ENCODE measurements around the gene TTC24.

Gene TTC24

DNA sequence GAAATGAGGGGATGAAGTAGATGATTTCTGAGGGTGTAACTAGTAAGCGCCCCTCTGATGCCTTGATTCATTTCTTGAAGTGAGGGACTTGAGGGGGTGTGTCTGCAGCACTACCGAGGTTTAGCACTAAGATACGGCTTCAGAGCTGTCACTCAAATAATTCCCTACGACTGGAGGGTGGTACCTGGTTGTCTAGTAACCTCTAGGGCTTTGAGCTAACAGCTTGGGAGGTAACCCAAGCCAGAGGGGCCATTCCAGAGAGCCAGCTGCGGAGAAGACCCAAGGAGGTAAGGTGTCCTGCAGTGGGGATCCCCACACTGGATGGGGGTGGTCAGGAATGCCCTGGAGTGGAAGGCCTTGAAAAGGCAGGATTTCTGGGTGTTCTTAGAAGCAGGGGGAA is at the start of gene TTC24:
Gene TTC24 (plus strand): TSS at position 252 of the 400 bp plus-strand sequence. CDS start 1,642 bp downstream, outside the sequence.
- no peak within 1 kb of the TSS for H3K4me3 ChIP-seq (replicated peaks; ENCODE audit: low read depth, low read length)
- TF ChIP-seq, protein P1, sequence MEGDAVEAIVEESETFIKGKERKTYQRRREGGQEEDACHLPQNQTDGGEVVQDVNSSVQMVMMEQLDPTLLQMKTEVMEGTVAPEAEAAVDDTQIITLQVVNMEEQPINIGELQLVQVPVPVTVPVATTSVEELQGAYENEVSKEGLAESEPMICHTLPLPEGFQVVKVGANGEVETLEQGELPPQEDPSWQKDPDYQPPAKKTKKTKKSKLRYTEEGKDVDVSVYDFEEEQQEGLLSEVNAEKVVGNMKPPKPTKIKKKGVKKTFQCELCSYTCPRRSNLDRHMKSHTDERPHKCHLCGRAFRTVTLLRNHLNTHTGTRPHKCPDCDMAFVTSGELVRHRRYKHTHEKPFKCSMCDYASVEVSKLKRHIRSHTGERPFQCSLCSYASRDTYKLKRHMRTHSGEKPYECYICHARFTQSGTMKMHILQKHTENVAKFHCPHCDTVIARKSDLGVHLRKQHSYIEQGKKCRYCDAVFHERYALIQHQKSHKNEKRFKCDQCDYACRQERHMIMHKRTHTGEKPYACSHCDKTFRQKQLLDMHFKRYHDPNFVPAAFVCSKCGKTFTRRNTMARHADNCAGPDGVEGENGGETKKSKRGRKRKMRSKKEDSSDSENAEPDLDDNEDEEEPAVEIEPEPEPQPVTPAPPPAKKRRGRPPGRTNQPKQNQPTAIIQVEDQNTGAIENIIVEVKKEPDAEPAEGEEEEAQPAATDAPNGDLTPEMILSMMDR (IDR thresholded peaks at IDR 0.05; ENCODE audit: low read depth, low read length, missing control alignments): no peak
- no peak for DNase-seq (ENCODE audit: extremely low read depth, low read depth)

DNA sequence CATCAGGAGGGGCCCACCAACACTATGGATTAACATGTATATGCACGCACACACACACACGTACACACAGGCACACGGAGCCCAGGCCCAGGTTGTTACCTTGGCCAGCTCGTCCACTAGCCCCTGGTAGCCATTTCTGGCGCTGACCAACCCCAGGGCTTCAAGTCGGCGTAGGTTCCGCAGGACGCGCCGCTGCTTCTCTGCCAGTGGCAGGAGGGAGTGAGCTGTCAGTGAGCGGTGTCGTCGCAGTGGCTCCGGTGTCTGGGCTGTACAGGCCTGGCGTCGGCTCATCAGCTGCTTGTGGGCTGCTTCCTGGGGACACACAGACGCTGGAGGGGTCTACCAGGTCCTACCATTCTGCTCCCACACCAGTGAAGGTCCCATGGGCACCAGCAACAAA is 49.5 kb upstream of the TTC24 start:
- H3K4me3 ChIP-seq (replicated peaks; ENCODE audit: low read depth, low read length): no peak overlapping the region
- TF ChIP-seq, protein P1 (IDR thresholded peaks at IDR 0.05; ENCODE audit: low read depth, low read length, missing control alignments): no peak
- no peak for DNase-seq (ENCODE audit: extremely low read depth, low read depth)

DNA sequence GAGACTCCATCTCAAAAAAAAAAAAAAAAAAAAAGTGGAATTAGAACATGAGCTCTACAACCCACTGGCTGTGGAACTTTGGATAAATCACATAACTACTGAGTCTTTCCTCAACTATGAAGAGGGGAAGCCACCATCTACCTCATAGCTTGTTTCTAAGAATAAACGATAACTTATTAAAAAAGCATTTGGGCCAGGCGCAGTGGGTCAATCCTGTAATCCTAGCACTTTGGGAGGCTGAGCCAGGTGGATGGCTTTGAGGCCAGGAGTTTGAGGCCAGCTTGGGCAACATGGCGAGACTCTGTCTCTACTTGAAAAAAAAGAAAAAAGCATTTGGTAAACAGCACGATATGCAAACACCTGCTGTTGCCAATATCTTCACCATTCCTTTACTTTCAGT is 47.1 kb upstream of the TTC24 start:
- no peak overlapping the region for H3K4me3 ChIP-seq (replicated peaks; ENCODE audit: low read depth, low read length)
- TF ChIP-seq, protein P1 (IDR thresholded peaks at IDR 0.05; ENCODE audit: low read depth, low read length, missing control alignments): no peak
- DNase-seq (ENCODE audit: extremely low read depth, low read depth): no peak

DNA sequence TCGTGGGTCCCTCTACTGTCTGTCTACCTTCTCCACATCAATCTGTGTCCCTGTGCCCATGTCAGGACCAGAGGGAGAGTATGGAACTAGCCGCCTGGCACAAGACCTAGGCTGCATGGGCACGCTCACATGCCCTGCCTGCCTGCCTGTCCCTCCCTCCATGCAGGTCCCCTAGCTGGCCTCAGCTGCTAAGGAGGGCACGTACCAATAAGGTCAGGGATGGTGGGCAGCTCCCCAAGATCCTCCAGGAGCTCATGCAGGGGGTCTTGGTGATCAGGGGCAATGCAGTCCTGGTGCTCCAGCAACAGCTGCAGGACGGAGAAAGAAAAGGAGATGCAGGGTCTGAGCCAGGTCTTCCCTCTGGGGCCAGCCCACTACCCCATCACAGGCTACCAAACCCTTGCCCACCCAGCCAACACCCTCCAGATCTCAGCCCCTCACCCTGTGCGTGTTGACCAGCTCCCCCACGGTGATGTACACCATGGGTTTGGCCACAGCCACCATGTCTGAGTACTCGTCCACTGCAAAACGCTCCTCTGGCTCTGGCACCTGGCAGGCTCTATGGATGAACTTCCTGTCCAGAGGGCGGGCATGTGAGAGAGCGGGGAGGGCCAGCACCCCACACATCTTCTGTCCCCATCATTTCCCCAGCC is 45.8 kb upstream of the TTC24 start:
- TF ChIP-seq, protein P1 (IDR thresholded peaks at IDR 0.05; ENCODE audit: low read depth, low read length, missing control alignments): no peak
- no peak overlapping the region for H3K4me3 ChIP-seq (replicated peaks; ENCODE audit: low read depth, low read length)
- no peak for DNase-seq (ENCODE audit: extremely low read depth, low read depth)

DNA sequence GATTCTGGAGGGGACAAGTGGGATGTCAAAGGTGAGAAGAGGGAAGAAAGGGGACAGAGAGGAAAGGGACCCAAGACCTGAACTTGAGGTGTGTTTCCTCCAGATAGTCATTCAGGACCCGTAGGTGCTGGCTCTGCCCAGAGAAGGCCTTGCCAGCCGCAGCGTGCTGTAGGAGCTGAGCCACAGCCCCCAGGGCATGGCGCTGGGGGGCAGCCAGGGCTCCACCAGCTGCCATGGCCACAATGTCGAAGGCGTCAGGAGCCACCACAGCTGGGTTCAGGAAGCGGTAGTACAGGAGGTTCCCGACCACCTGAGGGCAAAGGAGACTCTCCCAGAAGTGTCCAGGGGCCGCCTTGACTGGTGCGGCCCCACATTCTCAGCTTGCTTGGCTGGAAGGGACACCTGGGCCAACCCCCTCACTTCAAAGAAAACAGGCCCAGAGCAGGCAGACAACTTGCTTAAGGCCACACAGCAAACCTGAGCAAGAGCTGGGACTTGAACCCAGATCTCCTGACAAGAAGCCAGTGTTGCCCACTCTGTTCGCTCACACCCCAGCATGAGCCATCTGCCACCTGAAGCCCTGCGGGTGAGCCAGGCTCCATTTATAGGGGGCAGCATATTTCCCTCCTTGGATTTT is 45.0 kb upstream of the TTC24 start:
- TF ChIP-seq, protein P1 (IDR thresholded peaks at IDR 0.05; ENCODE audit: low read depth, low read length, missing control alignments): no peak
- H3K4me3 ChIP-seq (replicated peaks; ENCODE audit: low read depth, low read length): no peak overlapping the region
- no peak for DNase-seq (ENCODE audit: extremely low read depth, low read depth)

DNA sequence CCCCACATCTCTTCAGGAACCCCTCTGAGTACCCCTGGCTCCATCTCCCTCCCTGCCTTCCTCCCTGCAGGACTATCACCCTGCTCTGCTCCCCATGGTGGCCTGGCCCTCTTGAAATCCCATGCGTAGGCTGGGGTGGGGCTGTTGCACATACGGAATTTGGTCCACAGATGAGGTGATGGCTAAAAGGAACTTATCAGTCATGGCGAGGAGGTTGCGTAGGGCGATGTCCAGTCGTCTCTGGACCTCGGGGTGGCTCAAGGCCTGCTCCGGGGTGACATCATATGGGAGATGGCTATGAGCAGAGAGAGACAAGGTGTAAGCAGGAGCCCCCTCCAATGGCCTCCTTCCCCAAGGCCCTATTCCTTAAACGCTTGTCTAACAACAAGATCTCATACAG is 42.5 kb upstream of the TTC24 start:
- TF ChIP-seq, protein P1 (IDR thresholded peaks at IDR 0.05; ENCODE audit: low read depth, low read length, missing control alignments): no peak
- no peak for DNase-seq (ENCODE audit: extremely low read depth, low read depth)
- no peak overlapping the region for H3K4me3 ChIP-seq (replicated peaks; ENCODE audit: low read depth, low read length)
